Measurements from ENCODE around the gene ELOVL1.
"Not testable (repeated sequence)": the region's sequence is repeated elsewhere in the genome, so short reads cannot be mapped to it uniquely, and the experiment has no call there.

ELOVL1 gene

DNA sequence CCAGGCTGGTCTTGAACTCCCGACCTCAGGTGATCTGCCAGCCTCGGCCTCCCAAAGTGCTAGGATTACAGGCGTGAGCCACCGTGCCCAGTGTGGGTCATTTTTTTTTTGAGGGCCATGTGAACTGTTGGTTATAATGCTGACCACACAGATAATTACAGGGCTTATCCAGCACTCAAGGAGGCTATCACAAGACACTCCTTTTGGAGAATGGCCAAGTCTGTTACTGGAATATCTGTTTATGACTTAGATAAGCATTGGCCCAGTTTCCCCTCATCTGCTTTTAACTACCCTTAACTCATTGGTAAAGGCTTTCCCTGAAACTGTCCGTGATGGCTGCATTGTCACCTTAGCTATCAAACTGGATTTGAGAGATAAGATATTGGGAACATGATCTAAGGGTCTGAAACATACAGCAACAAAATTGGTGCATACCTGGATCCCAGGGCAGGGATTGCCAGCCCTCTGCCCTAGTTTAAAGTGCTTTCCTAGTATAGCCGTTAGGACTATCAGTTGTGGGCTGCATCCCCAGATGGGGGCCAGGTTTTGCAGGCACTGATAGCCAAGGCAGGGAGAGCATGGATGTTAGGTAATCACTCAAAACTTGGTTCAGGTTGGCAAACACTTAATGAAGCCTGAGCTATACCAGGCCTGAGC, 37.5 kb upstream of the ELOVL1 start:
- TF ChIP-seq, protein P1, sequence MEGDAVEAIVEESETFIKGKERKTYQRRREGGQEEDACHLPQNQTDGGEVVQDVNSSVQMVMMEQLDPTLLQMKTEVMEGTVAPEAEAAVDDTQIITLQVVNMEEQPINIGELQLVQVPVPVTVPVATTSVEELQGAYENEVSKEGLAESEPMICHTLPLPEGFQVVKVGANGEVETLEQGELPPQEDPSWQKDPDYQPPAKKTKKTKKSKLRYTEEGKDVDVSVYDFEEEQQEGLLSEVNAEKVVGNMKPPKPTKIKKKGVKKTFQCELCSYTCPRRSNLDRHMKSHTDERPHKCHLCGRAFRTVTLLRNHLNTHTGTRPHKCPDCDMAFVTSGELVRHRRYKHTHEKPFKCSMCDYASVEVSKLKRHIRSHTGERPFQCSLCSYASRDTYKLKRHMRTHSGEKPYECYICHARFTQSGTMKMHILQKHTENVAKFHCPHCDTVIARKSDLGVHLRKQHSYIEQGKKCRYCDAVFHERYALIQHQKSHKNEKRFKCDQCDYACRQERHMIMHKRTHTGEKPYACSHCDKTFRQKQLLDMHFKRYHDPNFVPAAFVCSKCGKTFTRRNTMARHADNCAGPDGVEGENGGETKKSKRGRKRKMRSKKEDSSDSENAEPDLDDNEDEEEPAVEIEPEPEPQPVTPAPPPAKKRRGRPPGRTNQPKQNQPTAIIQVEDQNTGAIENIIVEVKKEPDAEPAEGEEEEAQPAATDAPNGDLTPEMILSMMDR (IDR thresholded peaks at IDR 0.05), result no peak
- Mint-ChIP-seq H3K36me3 (ENCODE audit: low read depth) (peaks cover 47% of the 10 kb centered on the region), H3K4me3 (no peak overlapping the region), H3K27ac (no peak overlapping the region), H3K9me3 (no peaks in the 10 kb centered on the region), H3K4me1 (peaks cover 11% of the 10 kb centered on the region), H3K27me3 (ENCODE audit: low read depth, poor library complexity) (no peaks in the 10 kb centered on the region)
- no peak for DNase-seq

DNA sequence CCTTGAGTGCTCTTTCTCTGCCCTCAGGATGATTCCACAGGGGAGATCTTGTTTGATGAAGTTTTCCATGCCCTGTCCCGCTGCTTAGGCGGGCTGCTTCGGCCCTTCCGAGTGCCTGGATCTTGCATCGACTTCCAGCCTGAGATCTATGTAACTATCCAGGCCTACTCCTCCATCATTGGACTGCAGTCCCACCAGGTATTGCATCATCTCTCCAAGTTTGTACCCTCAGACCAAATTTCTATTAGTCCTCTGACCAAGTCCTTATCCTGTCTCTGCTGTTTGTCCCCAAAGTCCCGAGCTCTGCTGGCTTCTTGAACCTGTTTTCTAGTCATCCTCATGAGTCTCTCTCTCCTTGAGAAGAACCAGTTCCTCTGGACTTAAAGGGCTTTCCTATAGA, 36.5 kb upstream of the ELOVL1 start:
- Mint-ChIP-seq H3K9me3 (no peaks in the 10 kb centered on the region), H3K27me3 (ENCODE audit: low read depth, poor library complexity) (no peaks in the 10 kb centered on the region), H3K36me3 (ENCODE audit: low read depth) (peaks cover 39% of the 10 kb centered on the region), H3K4me3 (no peak overlapping the region), H3K4me1 (peaks cover 11% of the 10 kb centered on the region), H3K27ac (no peak overlapping the region)
- no peak for DNase-seq
- TF ChIP-seq, protein P1 (IDR thresholded peaks at IDR 0.05), result no peak

DNA sequence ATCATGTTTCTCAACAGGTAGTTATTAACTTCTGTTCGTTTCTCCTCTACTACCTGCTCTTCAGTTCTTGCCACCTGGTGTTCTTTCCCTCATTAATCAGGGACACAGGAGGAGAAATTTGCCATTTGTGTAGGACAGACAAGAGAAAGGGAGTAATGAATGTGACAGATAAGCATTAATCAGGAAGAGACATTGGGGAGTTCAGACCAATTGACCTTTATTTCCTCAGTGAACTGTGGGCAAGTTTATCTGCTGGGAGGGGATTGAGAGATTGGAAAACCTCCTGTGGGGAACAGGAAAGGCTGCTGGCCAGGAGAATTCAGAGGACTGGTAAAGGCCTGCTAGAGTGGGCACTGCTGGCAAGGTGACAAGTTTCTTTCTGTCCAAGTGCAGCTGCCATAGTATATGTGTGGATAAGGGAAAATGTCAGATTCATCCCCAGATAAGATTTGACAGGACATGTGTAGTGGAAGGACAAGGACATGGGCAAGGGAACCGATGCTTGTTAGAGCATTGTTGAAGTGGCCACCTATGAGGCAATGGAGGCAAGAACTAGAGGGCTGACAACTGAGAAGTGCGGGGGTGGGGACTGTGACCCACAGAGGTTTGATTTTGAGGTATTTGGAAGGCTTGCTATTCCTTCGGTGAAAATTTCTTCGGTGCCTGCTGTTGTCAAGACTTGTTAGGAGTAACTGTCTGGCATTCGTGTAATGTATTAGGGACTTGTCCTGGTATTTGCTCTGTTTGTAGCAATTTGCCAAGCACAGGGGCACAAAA, 34.5 kb upstream of the ELOVL1 start:
- Mint-ChIP-seq H3K4me1 (peaks cover 11% of the 10 kb centered on the region), H3K9me3 (no peaks in the 10 kb centered on the region), H3K36me3 (ENCODE audit: low read depth) (peaks cover 43% of the 10 kb centered on the region), H3K27ac (peak overlapping the region; percentile 13), H3K27me3 (ENCODE audit: low read depth, poor library complexity) (no peaks in the 10 kb centered on the region), H3K4me3 (no peak overlapping the region)
- DNase-seq, result no peak
- TF ChIP-seq, protein P1 (IDR thresholded peaks at IDR 0.05), result no peak

DNA sequence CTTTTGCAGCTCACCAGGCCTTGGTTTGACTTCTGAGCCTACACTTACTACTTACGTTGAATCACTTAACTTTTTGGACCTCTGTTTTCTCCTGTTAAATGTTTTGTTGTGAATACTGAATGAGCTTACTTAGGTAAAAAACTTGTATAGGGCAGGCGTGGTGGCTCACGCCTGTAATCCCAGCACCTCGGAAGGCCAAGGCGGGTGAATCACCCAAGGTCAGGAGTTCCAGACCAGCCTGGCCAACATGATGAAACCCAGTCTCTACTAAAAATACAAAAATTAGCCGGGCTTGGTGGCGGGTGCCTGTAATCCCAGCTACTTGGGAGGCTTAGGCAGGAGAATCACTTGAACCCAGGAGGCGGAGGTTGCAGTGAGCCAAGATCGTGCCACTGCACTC, 32.6 kb upstream of the ELOVL1 start:
- H3K27ac Mint-ChIP-seq; H3K9me3 Mint-ChIP-seq; H3K4me3 Mint-ChIP-seq; H3K27me3 Mint-ChIP-seq (ENCODE audit: low read depth, poor library complexity); DNase-seq: not testable (repeated sequence)
- H3K36me3 Mint-ChIP-seq (ENCODE audit: low read depth), result peaks cover 40% of the 10 kb centered on the region
- peaks cover 19% of the 10 kb centered on the region for H3K4me1 Mint-ChIP-seq

DNA sequence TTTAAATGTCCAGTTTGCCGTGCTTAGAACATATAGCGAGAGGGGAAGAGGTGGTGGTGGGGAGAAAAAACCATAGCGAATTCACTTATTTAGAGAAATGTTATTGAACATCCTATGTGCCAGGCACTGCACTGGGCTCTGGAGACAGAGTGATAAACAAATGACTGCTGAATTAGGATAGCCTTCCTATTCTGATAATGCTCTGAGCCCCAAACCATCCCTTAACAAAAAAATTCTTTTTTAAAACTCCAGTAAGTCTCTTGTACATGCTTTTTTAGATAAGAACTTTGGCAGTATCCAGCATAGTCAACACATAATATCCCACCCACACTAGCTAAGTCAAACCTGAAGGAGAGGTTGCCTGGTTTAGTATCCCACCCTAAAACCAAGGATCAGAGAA, 30.4 kb upstream of the ELOVL1 start:
- H3K27ac Mint-ChIP-seq, result no peak overlapping the region

DNA sequence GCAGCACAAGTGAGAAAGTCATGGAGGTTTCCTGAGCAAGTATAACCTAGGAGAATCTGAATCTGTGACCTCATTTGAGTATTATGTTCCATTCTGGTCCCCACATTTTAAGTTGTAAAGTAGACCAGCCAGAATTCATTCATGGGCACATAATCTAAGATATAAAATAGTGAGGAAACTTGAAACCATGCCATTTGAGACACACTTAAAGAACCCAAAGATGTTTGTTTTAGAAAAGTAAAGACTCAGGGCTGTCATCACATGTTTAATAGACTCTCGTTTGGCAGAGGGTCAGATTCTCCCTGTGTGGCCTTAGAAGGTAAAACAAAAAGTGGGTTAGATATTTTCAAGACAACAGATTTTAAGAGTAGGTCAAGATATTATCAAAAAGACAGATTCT, 28.2 kb upstream of the ELOVL1 start:
- TF ChIP-seq, protein P1 (IDR thresholded peaks at IDR 0.05), result no peak
- H3K27ac Mint-ChIP-seq, result no peak overlapping the region
- H3K4me3 Mint-ChIP-seq, result no peak overlapping the region
- no peaks in the 10 kb centered on the region for H3K27me3 Mint-ChIP-seq (ENCODE audit: low read depth, poor library complexity)
- H3K36me3 Mint-ChIP-seq (ENCODE audit: low read depth), result peaks cover 23% of the 10 kb centered on the region
- no peak for DNase-seq
- H3K4me1 Mint-ChIP-seq, result peaks cover 8% of the 10 kb centered on the region
- H3K9me3 Mint-ChIP-seq, result no peaks in the 10 kb centered on the region

More for the DNA sequence above, 30.4 kb upstream of the ELOVL1 start:
- DNase-seq, result no peak
- Mint-ChIP-seq H3K4me1 (peaks cover 19% of the 10 kb centered on the region), H3K9me3 (no peaks in the 10 kb centered on the region), H3K4me3 (no peak overlapping the region), H3K36me3 (ENCODE audit: low read depth) (peaks cover 28% of the 10 kb centered on the region), H3K27me3 (ENCODE audit: low read depth, poor library complexity) (no peaks in the 10 kb centered on the region)
- TF ChIP-seq, protein P1 (IDR thresholded peaks at IDR 0.05), result no peak

Measured in nephron progenitor cell (in vitro differentiated cells).